Liver (tissue), 9 donors: Measurements from ENCODE around the gene CELSR1. TPM values are rescaled to one million over a fixed set of nuclear protein-coding genes. Genes with fewer than 3 reads are reported as not detected.

Experiments used
- DNase-seq: peaks from one replicate; pipeline ENCODE4 v3.0.0-alpha.2; 2017; ENCODE audit warnings: low spot score
- H3K27ac ChIP-seq, 2 donors: one replicate each; pipeline ENCODE4 v1.7.0; 2013; ENCODE audit warnings: inconsistent platforms in 2 of 2, low read length in 2 of 2, control low read depth in 1 of 2, low read depth in 1 of 2, mild to moderate bottlenecking in 1 of 2
- H3K27me3 ChIP-seq, 4 donors: one replicate each; pipeline versions ENCODE4 v1.6.1 to v1.7.0; 2013; ENCODE audit warnings: low read length in 3 of 4, inconsistent platforms in 1 of 4, mild to moderate bottlenecking in 1 of 4, moderate library complexity in 1 of 4; ENCODE audit not compliant: control insufficient read depth in 4 of 4, insufficient read depth in 4 of 4
- H3K36me3 ChIP-seq, 4 donors: one replicate each; pipeline versions ENCODE4 v1.6.1 to v1.7.0; 2013; ENCODE audit warnings: low read length in 3 of 4, mild to moderate bottlenecking in 3 of 4, low read depth in 1 of 4, moderate library complexity in 1 of 4; ENCODE audit not compliant: control insufficient read depth in 4 of 4, insufficient read depth in 3 of 4
- H3K4me1 ChIP-seq, 4 donors: one replicate each; pipeline versions ENCODE4 v1.6.1 to v1.7.0; 2013; ENCODE audit warnings: low read length in 3 of 4, mild to moderate bottlenecking in 3 of 4, moderate library complexity in 1 of 4; ENCODE audit not compliant: control insufficient read depth in 4 of 4, insufficient read depth in 4 of 4
- H3K4me3 ChIP-seq, 3 donors: one replicate each; pipeline versions ENCODE4 v1.6.1 to v1.7.0; 2013; ENCODE audit warnings: low read length in 3 of 3, control low read depth in 1 of 3, low read depth in 1 of 3, mild to moderate bottlenecking in 1 of 3
- H3K9ac ChIP-seq, 2 donors: one replicate each; pipeline ENCODE4 v1.7.0; 2013; ENCODE audit warnings: low read length in 2 of 2, mild to moderate bottlenecking in 2 of 2, moderate library complexity in 2 of 2, control low read depth in 1 of 2, low read depth in 1 of 2
- H3K9me3 ChIP-seq, 4 donors: one replicate each; pipeline versions ENCODE4 v1.6.1 to v1.7.0; 2013; ENCODE audit warnings: low read length in 3 of 4; ENCODE audit not compliant: control insufficient read depth in 4 of 4
- FOXA1 ChIP-seq: IDR thresholded peaks from 2 replicates; pipeline ENCODE4 v1.6.1; 2016; ENCODE audit warnings: antibody characterized with exemption
- FOXA2 ChIP-seq: IDR thresholded peaks from 2 replicates; pipeline ENCODE4 v1.6.1; 2016; ENCODE audit warnings: antibody characterized with exemption
- HNF4A ChIP-seq, 2 donors: conservative IDR thresholded peaks; 2 replicates each; pipeline ENCODE4 v1.6.1; 2016; ENCODE audit warnings: antibody characterized with exemption in 2 of 2, mild to moderate bottlenecking in 2 of 2
- HNF4G ChIP-seq: IDR thresholded peaks from 2 replicates; pipeline ENCODE4 v1.6.1; 2016; ENCODE audit warnings: antibody characterized with exemption
- JUND ChIP-seq, 2 donors: IDR thresholded peaks; 2 replicates each; pipeline ENCODE4 v1.6.1; 2016; ENCODE audit warnings: antibody characterized with exemption in 2 of 2
- NR2F2 ChIP-seq: IDR thresholded peaks from 2 replicates; pipeline ENCODE4 v1.6.1; 2016; ENCODE audit warnings: antibody characterized with exemption
- RAD21 ChIP-seq, 2 donors: IDR thresholded peaks; 2 replicates each; pipeline ENCODE4 v1.6.1; 2016; ENCODE audit warnings: antibody characterized with exemption in 2 of 2, mild to moderate bottlenecking in 2 of 2
- SP1 ChIP-seq: IDR thresholded peaks from 2 replicates; pipeline ENCODE4 v1.6.1; 2018; ENCODE audit warnings: antibody characterized with exemption, mild to moderate bottlenecking
- TAF1 ChIP-seq: conservative IDR thresholded peaks from 2 replicates; pipeline ENCODE4 v1.6.1; 2016; ENCODE audit warnings: antibody characterized with exemption, mild to moderate bottlenecking
- YY1 ChIP-seq: IDR thresholded peaks from 2 replicates; pipeline ENCODE4 v1.6.1; 2016; ENCODE audit warnings: antibody characterized with exemption, mild to moderate bottlenecking
- WGBS: extraction: QIAGEN DNeasy Blood & Tissue Kit; methylation state at CpG from one replicate; pipeline ENCODE4 v1.1.7; 2013; 5-methylcytosine and 5-hydroxymethylcytosine counted together
- polyA plus RNA-seq, 2 donors: library from polyadenylated mRNA; stranded (reverse) in 1 of 2; unstranded in 1 of 2; fragments of 200-250 nt in 1 of 2; fragments of >200 nt in 1 of 2; fragmentation: Nextera tagmentation in 1 of 2; extraction: Ambion mirVana in 1 of 2; gene quantifications; one replicate each; pipeline versions ENCODE4 v1.2.1 to v1.2.3, GENCODE V29; 2013 to 2015
- total RNA-seq, 2 donors: library from RNA; depleted of rRNA; stranded (reverse); fragments of >200 nt; gene quantifications; one replicate each; pipeline ENCODE4 v1.2.3, GENCODE V29; 2014
- TF ChIP-seq, protein P1 (sequence below): IDR thresholded peaks from 2 replicates; pipeline ENCODE4 v1.6.1; 2016; ENCODE audit warnings: antibody characterized with exemption
- TF ChIP-seq, protein P2 (sequence below): IDR thresholded peaks from 2 replicates; pipeline ENCODE4 v1.6.1; 2016; ENCODE audit warnings: antibody characterized with exemption, mild to moderate bottlenecking
- TF ChIP-seq, protein P3 (sequence below): IDR thresholded peaks from 2 replicates; pipeline ENCODE4 v1.6.1; 2016; ENCODE audit warnings: antibody characterized with exemption
- TF ChIP-seq, protein P4 (sequence below): fragments of 150-350 bp; IDR thresholded peaks from 2 replicates; pipeline ENCODE4 v1.5.1; 2017; ENCODE audit warnings: improper control_type of control experiment, low read depth, low read length; ENCODE audit not compliant: missing input control
- TF ChIP-seq, protein P5 (sequence below): IDR thresholded peaks from 2 replicates; pipeline ENCODE4 v1.6.1; 2016; ENCODE audit warnings: antibody characterized with exemption
- donor health status: healthy.
- donor health status: healthy.
- donor health status: healthy.
- donor health status: healthy.
- donor health status: healthy.

CELSR1 gene
- total and polyA plus RNA-seq, 4 donors: 0.37 to 1.6 (median 1.3) TPM

DNA sequence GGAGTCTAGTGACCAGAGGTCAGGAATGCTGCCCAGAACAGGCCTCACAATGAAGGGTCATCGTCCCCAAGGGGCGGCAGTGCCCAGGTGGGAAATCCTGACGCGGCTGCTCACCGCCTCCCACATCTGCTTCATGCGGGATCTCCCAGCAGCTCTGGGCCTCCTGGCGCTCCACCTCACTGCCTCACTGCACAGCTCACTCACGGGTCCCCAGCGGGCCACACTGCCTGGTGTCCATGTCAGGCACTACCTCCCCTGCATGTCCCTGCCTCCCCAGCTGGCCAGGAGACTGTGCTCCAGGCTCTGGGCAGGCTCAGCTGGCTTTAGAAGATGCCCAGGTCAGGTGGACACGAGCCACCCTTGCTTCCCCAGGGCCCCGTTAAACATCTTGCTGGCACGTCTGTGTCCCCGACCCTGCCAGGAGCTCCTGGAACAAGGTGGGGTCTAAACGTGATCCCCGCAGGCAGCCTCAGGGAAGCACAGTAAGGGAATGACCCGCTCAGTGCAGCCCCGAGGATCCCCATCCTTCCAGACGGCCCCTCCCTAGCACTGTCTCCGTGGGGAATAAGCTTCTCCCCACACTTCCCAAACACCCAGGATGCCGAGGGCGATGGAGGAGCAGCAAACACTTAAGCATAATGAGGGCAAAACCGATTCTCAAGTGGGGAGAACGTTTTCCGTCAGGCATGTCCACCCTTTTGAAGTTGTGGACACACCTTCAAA, 108.7 kb downstream of the CELSR1 start:
- no peak overlapping the region for H3K9ac ChIP-seq
- 82% methylated on average over 24 of the region's 24 CpGs for WGBS
- TF ChIP-seq FOXA1 (no peak), TAF1 (no peak), YY1 (no peak), HNF4G (no peak), SP1 (no peak), NR2F2 (no peak), JUND (IDR thresholded peaks at IDR 0.05) (no peak), HNF4A (conservative IDR thresholded peaks at IDR 0.05) (no peak), FOXA2 (no peak)
- TF ChIP-seq, protein P1, sequence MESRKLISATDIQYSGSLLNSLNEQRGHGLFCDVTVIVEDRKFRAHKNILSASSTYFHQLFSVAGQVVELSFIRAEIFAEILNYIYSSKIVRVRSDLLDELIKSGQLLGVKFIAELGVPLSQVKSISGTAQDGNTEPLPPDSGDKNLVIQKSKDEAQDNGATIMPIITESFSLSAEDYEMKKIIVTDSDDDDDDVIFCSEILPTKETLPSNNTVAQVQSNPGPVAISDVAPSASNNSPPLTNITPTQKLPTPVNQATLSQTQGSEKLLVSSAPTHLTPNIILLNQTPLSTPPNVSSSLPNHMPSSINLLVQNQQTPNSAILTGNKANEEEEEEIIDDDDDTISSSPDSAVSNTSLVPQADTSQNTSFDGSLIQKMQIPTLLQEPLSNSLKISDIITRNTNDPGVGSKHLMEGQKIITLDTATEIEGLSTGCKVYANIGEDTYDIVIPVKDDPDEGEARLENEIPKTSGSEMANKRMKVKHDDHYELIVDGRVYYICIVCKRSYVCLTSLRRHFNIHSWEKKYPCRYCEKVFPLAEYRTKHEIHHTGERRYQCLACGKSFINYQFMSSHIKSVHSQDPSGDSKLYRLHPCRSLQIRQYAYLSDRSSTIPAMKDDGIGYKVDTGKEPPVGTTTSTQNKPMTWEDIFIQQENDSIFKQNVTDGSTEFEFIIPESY: no peak
- TF ChIP-seq, protein P2, sequence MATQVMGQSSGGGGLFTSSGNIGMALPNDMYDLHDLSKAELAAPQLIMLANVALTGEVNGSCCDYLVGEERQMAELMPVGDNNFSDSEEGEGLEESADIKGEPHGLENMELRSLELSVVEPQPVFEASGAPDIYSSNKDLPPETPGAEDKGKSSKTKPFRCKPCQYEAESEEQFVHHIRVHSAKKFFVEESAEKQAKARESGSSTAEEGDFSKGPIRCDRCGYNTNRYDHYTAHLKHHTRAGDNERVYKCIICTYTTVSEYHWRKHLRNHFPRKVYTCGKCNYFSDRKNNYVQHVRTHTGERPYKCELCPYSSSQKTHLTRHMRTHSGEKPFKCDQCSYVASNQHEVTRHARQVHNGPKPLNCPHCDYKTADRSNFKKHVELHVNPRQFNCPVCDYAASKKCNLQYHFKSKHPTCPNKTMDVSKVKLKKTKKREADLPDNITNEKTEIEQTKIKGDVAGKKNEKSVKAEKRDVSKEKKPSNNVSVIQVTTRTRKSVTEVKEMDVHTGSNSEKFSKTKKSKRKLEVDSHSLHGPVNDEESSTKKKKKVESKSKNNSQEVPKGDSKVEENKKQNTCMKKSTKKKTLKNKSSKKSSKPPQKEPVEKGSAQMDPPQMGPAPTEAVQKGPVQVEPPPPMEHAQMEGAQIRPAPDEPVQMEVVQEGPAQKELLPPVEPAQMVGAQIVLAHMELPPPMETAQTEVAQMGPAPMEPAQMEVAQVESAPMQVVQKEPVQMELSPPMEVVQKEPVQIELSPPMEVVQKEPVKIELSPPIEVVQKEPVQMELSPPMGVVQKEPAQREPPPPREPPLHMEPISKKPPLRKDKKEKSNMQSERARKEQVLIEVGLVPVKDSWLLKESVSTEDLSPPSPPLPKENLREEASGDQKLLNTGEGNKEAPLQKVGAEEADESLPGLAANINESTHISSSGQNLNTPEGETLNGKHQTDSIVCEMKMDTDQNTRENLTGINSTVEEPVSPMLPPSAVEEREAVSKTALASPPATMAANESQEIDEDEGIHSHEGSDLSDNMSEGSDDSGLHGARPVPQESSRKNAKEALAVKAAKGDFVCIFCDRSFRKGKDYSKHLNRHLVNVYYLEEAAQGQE: no peak
- TF ChIP-seq, protein P3, sequence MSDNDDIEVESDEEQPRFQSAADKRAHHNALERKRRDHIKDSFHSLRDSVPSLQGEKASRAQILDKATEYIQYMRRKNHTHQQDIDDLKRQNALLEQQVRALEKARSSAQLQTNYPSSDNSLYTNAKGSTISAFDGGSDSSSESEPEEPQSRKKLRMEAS: no peak
- TF ChIP-seq, protein P4, sequence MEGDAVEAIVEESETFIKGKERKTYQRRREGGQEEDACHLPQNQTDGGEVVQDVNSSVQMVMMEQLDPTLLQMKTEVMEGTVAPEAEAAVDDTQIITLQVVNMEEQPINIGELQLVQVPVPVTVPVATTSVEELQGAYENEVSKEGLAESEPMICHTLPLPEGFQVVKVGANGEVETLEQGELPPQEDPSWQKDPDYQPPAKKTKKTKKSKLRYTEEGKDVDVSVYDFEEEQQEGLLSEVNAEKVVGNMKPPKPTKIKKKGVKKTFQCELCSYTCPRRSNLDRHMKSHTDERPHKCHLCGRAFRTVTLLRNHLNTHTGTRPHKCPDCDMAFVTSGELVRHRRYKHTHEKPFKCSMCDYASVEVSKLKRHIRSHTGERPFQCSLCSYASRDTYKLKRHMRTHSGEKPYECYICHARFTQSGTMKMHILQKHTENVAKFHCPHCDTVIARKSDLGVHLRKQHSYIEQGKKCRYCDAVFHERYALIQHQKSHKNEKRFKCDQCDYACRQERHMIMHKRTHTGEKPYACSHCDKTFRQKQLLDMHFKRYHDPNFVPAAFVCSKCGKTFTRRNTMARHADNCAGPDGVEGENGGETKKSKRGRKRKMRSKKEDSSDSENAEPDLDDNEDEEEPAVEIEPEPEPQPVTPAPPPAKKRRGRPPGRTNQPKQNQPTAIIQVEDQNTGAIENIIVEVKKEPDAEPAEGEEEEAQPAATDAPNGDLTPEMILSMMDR: no peak
- TF ChIP-seq, protein P5, sequence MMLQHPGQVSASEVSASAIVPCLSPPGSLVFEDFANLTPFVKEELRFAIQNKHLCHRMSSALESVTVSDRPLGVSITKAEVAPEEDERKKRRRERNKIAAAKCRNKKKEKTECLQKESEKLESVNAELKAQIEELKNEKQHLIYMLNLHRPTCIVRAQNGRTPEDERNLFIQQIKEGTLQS: no peak
- H3K36me3 ChIP-seq: no peaks in the 10 kb centered on the region
- no peak overlapping the region for H3K4me3 ChIP-seq
- H3K27me3 ChIP-seq: no peaks in the 10 kb centered on the region
- H3K27ac ChIP-seq: no peak overlapping the region
- H3K4me1 ChIP-seq: no peaks in the 10 kb centered on the region
- no peaks in the 10 kb centered on the region for H3K9me3 ChIP-seq
- no peak for DNase-seq

DNA sequence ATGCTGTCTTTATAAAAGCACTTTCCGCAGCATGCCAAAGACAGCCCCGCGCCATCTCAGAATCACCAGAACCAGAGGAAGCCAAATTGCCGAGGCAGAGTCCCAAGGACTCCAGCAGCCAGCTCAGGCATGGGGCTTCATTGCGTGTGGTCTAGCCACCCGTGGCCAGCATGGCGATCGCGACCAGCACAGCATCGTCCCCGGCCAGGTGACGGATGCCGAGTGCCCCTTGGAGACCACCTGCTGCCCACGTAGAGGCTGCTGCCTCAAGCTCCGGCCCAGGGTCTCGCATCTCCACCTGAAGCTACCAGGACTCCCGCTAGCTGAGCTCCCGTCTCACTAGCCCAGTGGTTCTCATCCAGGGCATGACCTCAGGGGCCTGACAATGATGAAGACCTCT, 109.2 kb downstream of the CELSR1 start:
- H3K9ac ChIP-seq: no peak overlapping the region
- no peaks in the 10 kb centered on the region for H3K36me3 ChIP-seq
- H3K9me3 ChIP-seq: no peaks in the 10 kb centered on the region
- no peak for DNase-seq
- H3K4me3 ChIP-seq: no peak overlapping the region
- H3K4me1 ChIP-seq: no peaks in the 10 kb centered on the region
- WGBS: 97% methylated on average over 18 of the region's 18 CpGs
- H3K27me3 ChIP-seq: no peaks in the 10 kb centered on the region
- H3K27ac ChIP-seq: no peak overlapping the region
- TF ChIP-seq, protein P1: no peak
- TF ChIP-seq RAD21 (IDR thresholded peaks at IDR 0.05): no peak
- TF ChIP-seq, protein P4: no peak
- no peak for TF ChIP-seq HNF4A (conservative IDR thresholded peaks at IDR 0.05)
- no peak for TF ChIP-seq NR2F2
- TF ChIP-seq FOXA2: no peak
- TF ChIP-seq, protein P2: no peak
